Measurements from ENCODE around the gene NFATC2. TPM values are rescaled to one million over a fixed set of nuclear protein-coding genes. Genes with fewer than 3 reads are reported as not detected.

NFATC2 gene
- total RNA-seq, 1 donor: 0.36 TPM

- Histone ChIP-seq H3K4me2 (ENCODE audit: insufficient read depth, low read length) (no peak overlapping the region), H3K79me2 (ENCODE audit: insufficient read depth, low read length) (no peaks in the 10 kb centered on the region), H3K27ac (ENCODE audit: low read depth, low read length) (no peak overlapping the region), H3K4me3 (ENCODE audit: insufficient read depth, low read length) (no peak overlapping the region), H4K20me1 (ENCODE audit: insufficient read depth, low read length) (no peaks in the 10 kb centered on the region), H3K9me3 (ENCODE audit: low read depth, low read length) (no peaks in the 10 kb centered on the region), H3K36me3 (ENCODE audit: insufficient read depth, low read length) (no peaks in the 10 kb centered on the region), H3K27me3 (ENCODE audit: insufficient read depth, low read length) (no peaks in the 10 kb centered on the region), H3K4me1 (ENCODE audit: insufficient read depth, low read length) (no peaks in the 10 kb centered on the region), H2AFZ (ENCODE audit: low read length) (no peak overlapping the region)
- DNase-seq (ENCODE audit: insufficient read length, low spot score, missing footprints): no peak
- no peak for TF ChIP-seq CTCF (IDR thresholded peaks at IDR 0.05; ENCODE audit: extremely low read depth, low read depth, low read length)
Observed at GRCh38 chr20:51404297-51405060, 138.0 kb downstream of the NFATC2 start.

DNA sequence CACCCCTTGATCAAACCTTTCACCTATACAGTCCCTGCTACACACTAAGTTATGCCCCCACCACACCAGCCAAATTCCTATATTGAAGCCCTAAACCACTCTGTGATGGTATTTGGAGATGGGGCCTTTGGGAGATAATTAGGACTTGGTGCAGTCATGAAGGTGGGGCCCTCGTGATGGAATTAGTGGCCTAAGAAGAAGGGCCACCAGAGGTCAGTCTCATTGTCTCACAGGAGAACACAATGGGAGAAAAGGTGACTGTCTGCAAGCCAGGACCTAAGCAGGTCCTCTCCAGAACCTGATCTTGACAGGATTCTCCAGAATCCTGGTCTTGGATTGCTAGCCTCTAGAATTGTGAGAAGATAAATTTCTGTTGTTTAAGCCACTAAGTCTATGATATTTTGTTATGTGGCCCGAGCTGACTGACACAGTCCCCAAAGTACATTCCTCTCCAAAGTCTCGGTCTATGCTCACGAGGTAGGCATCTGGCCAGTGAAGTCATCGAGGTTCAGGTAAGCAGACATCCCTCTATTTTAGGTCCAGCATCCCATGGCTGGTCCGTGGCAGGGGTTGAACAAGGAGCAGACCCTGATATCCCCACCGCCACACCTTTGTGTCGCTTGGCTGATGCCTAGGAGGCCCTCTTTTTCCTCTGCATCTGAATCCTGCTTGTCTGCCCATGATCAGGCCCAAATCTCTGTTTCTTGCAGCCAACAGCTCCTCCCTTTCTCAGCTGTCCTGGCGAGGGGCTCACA is 138.9 kb downstream of the NFATC2 start:
- Histone ChIP-seq H3K9me3 (ENCODE audit: low read depth, low read length) (no peaks in the 10 kb centered on the region), H2AFZ (ENCODE audit: low read length) (no peak overlapping the region), H3K4me3 (ENCODE audit: insufficient read depth, low read length) (no peak overlapping the region), H3K4me2 (ENCODE audit: insufficient read depth, low read length) (no peak overlapping the region), H3K27me3 (ENCODE audit: insufficient read depth, low read length) (no peaks in the 10 kb centered on the region), H3K4me1 (ENCODE audit: insufficient read depth, low read length) (no peaks in the 10 kb centered on the region), H3K36me3 (ENCODE audit: insufficient read depth, low read length) (no peaks in the 10 kb centered on the region), H3K79me2 (ENCODE audit: insufficient read depth, low read length) (no peaks in the 10 kb centered on the region), H4K20me1 (ENCODE audit: insufficient read depth, low read length) (no peaks in the 10 kb centered on the region), H3K27ac (ENCODE audit: low read depth, low read length) (no peak overlapping the region)
- DNase-seq (ENCODE audit: insufficient read length, low spot score, missing footprints): no peak
- TF ChIP-seq CTCF (IDR thresholded peaks at IDR 0.05; ENCODE audit: extremely low read depth, low read depth, low read length): no peak

GRCh38 chr20:51402201-51402600 is 140.3 kb downstream of the NFATC2 start:
- DNase-seq (ENCODE audit: insufficient read length, low spot score, missing footprints): no peak
- Histone ChIP-seq H2AFZ (ENCODE audit: low read length) (no peak overlapping the region), H3K9me3 (ENCODE audit: low read depth, low read length) (no peaks in the 10 kb centered on the region), H3K27me3 (ENCODE audit: insufficient read depth, low read length) (no peaks in the 10 kb centered on the region), H3K79me2 (ENCODE audit: insufficient read depth, low read length) (no peaks in the 10 kb centered on the region), H3K36me3 (ENCODE audit: insufficient read depth, low read length) (no peaks in the 10 kb centered on the region), H4K20me1 (ENCODE audit: insufficient read depth, low read length) (no peaks in the 10 kb centered on the region), H3K4me1 (ENCODE audit: insufficient read depth, low read length) (no peaks in the 10 kb centered on the region), H3K27ac (ENCODE audit: low read depth, low read length) (no peak overlapping the region), H3K4me3 (ENCODE audit: insufficient read depth, low read length) (no peak overlapping the region), H3K4me2 (ENCODE audit: insufficient read depth, low read length) (no peak overlapping the region)
- no peak for TF ChIP-seq CTCF (IDR thresholded peaks at IDR 0.05; ENCODE audit: extremely low read depth, low read depth, low read length)

GRCh38 chr20:51401496-51401895 is 141.0 kb downstream of the NFATC2 start:
- Histone ChIP-seq H3K4me1 (ENCODE audit: insufficient read depth, low read length) (no peaks in the 10 kb centered on the region), H3K79me2 (ENCODE audit: insufficient read depth, low read length) (no peaks in the 10 kb centered on the region), H3K4me2 (ENCODE audit: insufficient read depth, low read length) (no peak overlapping the region), H3K27ac (ENCODE audit: low read depth, low read length) (no peak overlapping the region), H3K4me3 (ENCODE audit: insufficient read depth, low read length) (no peak overlapping the region), H3K27me3 (ENCODE audit: insufficient read depth, low read length) (no peaks in the 10 kb centered on the region), H3K36me3 (ENCODE audit: insufficient read depth, low read length) (no peaks in the 10 kb centered on the region), H4K20me1 (ENCODE audit: insufficient read depth, low read length) (no peaks in the 10 kb centered on the region), H2AFZ (ENCODE audit: low read length) (no peak overlapping the region), H3K9me3 (ENCODE audit: low read depth, low read length) (no peaks in the 10 kb centered on the region)
- TF ChIP-seq CTCF (IDR thresholded peaks at IDR 0.05; ENCODE audit: extremely low read depth, low read depth, low read length): no peak
- DNase-seq (ENCODE audit: insufficient read length, low spot score, missing footprints): no peak
